ENCODE measurements around the gene SALL1. TPM values are rescaled to one million over a fixed set of nuclear protein-coding genes. Genes with fewer than 3 reads are reported as not detected.

Gene SALL1
- total RNA-seq, 1 donor from 2014 or later = not detected

DNA sequence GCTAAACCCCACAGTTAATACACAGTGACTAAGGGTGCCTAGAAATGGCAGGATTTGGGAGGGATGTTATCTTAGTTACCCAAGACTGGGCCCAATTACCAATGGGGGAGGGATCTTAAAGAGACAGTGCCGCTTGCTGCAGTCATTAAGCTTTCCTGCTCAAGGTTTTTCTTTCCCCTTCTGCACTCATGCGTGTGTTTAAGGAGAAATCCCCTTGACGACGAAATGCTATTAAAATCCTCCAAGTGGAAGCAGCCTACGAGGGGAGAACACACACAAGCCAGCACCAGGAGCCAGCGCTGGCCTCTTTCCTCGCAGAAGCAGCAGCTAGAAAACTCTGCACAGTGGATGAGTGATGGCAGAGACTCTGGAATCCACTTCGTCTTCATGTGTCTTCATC lies 22.0 kb downstream of the SALL1 start:
- ATAC-seq (ENCODE audit: low read depth) (no peak), DNase-seq (no peak)
- H3K27me3 Mint-ChIP-seq = peaks cover 20% of the 10 kb centered on the region
- intact Hi-C loops (cut with micrococcal nuclease) = no loop called here
- H3K9me3 Mint-ChIP-seq = no peaks in the 10 kb centered on the region
- no peaks in the 10 kb centered on the region for H3K36me3 Mint-ChIP-seq (ENCODE audit: low read depth)
- H3K27ac Mint-ChIP-seq = no peak overlapping the region
- H3K4me1 Mint-ChIP-seq = no peaks in the 10 kb centered on the region
- CTCF ChIA-PET = no interaction called here
- TF ChIP-seq, protein P1, sequence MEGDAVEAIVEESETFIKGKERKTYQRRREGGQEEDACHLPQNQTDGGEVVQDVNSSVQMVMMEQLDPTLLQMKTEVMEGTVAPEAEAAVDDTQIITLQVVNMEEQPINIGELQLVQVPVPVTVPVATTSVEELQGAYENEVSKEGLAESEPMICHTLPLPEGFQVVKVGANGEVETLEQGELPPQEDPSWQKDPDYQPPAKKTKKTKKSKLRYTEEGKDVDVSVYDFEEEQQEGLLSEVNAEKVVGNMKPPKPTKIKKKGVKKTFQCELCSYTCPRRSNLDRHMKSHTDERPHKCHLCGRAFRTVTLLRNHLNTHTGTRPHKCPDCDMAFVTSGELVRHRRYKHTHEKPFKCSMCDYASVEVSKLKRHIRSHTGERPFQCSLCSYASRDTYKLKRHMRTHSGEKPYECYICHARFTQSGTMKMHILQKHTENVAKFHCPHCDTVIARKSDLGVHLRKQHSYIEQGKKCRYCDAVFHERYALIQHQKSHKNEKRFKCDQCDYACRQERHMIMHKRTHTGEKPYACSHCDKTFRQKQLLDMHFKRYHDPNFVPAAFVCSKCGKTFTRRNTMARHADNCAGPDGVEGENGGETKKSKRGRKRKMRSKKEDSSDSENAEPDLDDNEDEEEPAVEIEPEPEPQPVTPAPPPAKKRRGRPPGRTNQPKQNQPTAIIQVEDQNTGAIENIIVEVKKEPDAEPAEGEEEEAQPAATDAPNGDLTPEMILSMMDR (IDR thresholded peaks at IDR 0.05) = no peak
- H3K4me3 Mint-ChIP-seq = no peak overlapping the region
- POLR2A ChIA-PET = no interaction called here

DNA sequence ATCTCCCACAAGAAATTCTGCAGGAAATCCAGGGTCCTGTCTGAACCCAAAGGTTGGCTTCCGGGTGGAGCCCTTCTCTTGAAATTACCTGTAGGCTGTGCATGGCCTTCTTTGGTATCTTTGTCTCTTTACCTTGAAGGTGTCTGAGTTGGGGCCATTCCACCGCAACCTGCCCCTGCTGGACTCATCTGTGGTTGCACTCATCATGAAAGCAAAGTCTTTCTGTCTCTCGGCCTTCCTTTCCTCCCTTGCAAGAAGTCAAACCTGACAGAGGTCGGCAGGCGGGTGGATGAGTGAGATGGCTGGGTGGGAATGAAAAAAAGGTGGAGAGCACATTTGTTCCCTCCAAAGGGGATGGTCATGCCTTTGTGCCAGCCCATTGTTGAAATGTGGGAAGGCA lies 25.1 kb downstream of the SALL1 start:
- CTCF ChIA-PET = no interaction called here
- DNase-seq (no peak), ATAC-seq (ENCODE audit: low read depth) (no peak)
- Mint-ChIP-seq H3K27ac (no peak overlapping the region), H3K4me1 (no peaks in the 10 kb centered on the region), H3K27me3 (peaks cover 5% of the 10 kb centered on the region), H3K4me3 (no peak overlapping the region), H3K36me3 (ENCODE audit: low read depth) (no peaks in the 10 kb centered on the region), H3K9me3 (no peaks in the 10 kb centered on the region)
- intact Hi-C loops (cut with micrococcal nuclease) = no loop called here
- POLR2A ChIA-PET = no interaction called here
- TF ChIP-seq, protein P1 (IDR thresholded peaks at IDR 0.05) = no peak

DNA sequence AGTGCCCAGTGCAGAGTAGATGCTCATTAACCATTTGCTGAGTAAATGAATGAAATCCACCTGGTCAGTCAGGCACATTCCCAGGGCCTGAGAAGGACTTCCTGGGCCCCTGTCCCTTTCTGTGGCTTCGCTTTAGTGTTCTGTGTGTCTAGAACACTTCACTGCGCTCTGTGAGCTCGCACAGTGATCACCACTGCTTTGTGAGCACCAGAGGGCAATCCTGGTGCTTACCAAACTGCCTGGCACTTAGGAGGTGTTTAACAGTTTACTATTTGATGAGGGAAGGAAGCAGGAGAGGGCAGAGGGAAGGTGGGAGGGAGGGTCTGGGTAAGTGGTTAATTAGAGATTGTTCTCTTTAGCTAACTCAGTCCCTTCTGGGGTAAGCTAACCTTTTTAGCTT lies 26.2 kb downstream of the SALL1 start:
- CTCF ChIA-PET = no interaction called here
- no peaks in the 10 kb centered on the region for H3K4me1 Mint-ChIP-seq
- intact Hi-C loops (cut with micrococcal nuclease) = no loop called here
- no peak for ATAC-seq (ENCODE audit: low read depth)
- no peak overlapping the region for H3K4me3 Mint-ChIP-seq
- H3K9me3 Mint-ChIP-seq = no peaks in the 10 kb centered on the region
- H3K36me3 Mint-ChIP-seq (ENCODE audit: low read depth) = no peaks in the 10 kb centered on the region
- POLR2A ChIA-PET = interaction anchor here (0.7 kb wide), 1 partner anchor 601 kb away, joined by 3 read pairs; no protein-coding TSS in a partner anchor
- TF ChIP-seq, protein P1 (IDR thresholded peaks at IDR 0.05) = no peak
- DNase-seq = no peak
- peaks cover 5% of the 10 kb centered on the region for H3K27me3 Mint-ChIP-seq
- H3K27ac Mint-ChIP-seq = no peak overlapping the region

DNA sequence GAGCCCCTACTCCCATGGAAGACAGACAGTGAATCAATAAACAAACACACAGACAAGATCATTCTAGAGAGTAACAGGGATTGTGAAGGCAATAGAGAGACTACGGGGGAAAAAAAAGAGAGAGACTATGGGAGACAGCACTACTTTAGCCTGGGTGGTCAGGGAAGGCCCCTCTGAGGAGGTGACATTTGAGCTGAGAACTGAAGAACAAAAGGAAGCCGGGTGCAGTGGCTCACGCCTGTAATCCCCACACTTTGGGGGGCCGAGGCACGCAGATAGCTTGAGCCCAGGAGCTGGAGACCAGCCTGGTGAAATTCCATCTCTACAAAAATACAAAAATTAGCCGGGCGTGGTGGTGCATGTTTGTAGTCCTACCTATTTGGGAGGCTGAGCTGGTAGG lies 29.2 kb downstream of the SALL1 start:
- Mint-ChIP-seq H3K4me3 (no peak overlapping the region), H3K9me3 (no peaks in the 10 kb centered on the region), H3K36me3 (ENCODE audit: low read depth) (no peaks in the 10 kb centered on the region), H3K27ac (no peak overlapping the region), H3K4me1 (no peaks in the 10 kb centered on the region), H3K27me3 (peaks cover 10% of the 10 kb centered on the region)
- intact Hi-C loops (cut with micrococcal nuclease) = no loop called here
- CTCF ChIA-PET = no interaction called here
- POLR2A ChIA-PET = no interaction called here
- TF ChIP-seq, protein P1 (IDR thresholded peaks at IDR 0.05) = no peak
- DNase-seq (no peak), ATAC-seq (ENCODE audit: low read depth) (no peak)

DNA sequence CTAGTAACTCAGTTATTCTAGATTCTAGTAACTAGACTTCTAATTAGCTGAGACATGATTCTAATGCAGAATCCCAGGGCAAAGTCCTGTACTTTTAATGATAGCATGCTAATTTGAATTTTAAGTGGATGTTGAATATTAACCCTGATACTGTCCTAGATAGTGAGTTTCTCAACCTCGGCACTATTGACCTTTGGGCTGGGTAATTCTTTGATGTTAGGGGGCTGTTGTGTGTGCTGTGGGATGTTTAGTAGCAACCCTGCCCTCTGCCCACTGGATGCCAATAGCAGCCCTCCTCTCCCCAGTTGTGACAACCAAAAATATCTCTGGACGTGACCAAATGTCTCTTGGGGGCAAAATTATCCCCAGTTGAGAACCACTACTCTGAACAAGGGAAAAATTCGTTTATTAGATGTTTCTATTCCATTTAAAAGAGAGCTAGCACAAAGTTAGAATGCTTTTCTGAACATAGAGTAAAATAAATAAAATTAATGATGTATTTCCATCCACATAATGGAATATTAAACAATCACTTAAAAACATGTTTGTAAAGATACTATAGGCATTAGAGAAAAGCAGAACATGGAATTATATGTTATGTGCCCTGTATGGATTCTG lies 30.2 kb downstream of the SALL1 start:
- DNase-seq (no peak), ATAC-seq (ENCODE audit: low read depth) (no peak)
- no peak overlapping the region for H3K4me3 Mint-ChIP-seq
- peaks cover 13% of the 10 kb centered on the region for H3K27me3 Mint-ChIP-seq
- intact Hi-C loops (cut with micrococcal nuclease) = no loop called here
- ChIA-PET CTCF (no interaction called here), POLR2A (no interaction called here)
- TF ChIP-seq, protein P1 (IDR thresholded peaks at IDR 0.05) = no peak
- H3K4me1 Mint-ChIP-seq = no peaks in the 10 kb centered on the region
- H3K9me3 Mint-ChIP-seq = no peaks in the 10 kb centered on the region
- no peak overlapping the region for H3K27ac Mint-ChIP-seq
- H3K36me3 Mint-ChIP-seq (ENCODE audit: low read depth) = no peaks in the 10 kb centered on the region

Data from activated B cell treated with CpG ODN at 0.5 μM for 24 hours (primary cell).